Activated CD8-positive, alpha-beta memory T cell treated with anti-CD3 and anti-CD28 coated beads, Interleukin-2, amount 50 U/mL, for 4 hours (primary cell): Measurements from ENCODE around the gene PGAP3.
"Not testable (repeated sequence)": the region's sequence is repeated elsewhere in the genome, so short reads cannot be mapped to it uniquely, and the experiment has no call there.

Experiments used
- DNase-seq: peaks from one replicate; pipeline ENCODE4 v3.0.0-alpha.2; 2020

Gene PGAP3

DNA sequence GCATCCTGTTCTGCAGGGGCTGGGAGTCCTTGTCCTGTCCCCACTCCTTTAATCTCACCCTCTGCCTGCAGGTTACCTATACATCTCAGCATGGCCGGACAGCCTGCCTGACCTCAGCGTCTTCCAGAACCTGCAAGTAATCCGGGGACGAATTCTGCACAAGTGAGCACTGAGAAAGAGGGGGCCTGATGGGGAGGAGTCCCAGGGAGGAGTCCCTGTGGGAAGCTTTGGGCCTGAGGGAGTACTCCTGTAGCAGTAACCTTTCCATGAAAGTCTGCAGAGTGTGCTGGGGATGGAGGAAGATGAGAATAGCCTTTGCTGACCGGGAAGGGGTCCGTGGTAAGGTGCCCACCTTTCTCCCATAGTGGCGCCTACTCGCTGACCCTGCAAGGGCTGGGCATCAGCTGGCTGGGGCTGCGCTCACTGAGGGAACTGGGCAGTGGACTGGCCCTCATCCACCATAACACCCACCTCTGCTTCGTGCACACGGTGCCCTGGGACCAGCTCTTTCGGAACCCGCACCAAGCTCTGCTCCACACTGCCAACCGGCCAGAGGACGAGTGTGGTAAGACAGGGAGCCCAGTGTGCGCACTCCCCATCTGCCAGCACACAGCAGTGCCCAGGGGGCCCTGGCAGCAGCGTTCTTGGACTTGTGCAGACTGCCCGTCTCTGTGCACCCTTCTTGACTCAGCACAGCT is 27.7 kb upstream of the PGAP3 start:
- no peak for DNase-seq

DNA sequence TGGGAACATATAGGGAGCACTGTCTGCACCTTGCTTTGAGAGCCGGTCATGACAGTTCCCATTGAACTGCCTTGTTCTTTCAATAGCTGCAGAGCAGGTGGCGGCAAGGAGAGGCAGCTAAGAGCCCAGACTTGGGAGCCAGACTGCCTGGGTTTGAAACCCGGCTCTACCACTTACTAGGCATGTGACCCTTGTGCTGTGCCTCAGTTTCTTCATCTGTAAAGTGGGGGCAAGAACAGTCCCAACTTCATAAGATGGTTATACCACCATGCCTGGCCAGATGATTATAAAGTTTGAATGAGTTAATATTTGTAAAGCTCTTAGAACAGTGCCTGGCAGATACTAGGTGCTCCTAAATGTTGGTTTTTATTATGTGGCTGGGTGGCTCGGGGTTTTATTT is 26.4 kb upstream of the PGAP3 start:
- DNase-seq, result no peak

GRCh38 chr17:39711851-39712250 is 24.0 kb upstream of the PGAP3 start:
- DNase-seq, result no peak

- DNase-seq, result not testable (repeated sequence)
Measured at GRCh38 chr17:39711071-39711470, 23.2 kb upstream of the PGAP3 start.

GRCh38 chr17:39709998-39710964 is 22.4 kb upstream of the PGAP3 start:
- no peak for DNase-seq

DNA sequence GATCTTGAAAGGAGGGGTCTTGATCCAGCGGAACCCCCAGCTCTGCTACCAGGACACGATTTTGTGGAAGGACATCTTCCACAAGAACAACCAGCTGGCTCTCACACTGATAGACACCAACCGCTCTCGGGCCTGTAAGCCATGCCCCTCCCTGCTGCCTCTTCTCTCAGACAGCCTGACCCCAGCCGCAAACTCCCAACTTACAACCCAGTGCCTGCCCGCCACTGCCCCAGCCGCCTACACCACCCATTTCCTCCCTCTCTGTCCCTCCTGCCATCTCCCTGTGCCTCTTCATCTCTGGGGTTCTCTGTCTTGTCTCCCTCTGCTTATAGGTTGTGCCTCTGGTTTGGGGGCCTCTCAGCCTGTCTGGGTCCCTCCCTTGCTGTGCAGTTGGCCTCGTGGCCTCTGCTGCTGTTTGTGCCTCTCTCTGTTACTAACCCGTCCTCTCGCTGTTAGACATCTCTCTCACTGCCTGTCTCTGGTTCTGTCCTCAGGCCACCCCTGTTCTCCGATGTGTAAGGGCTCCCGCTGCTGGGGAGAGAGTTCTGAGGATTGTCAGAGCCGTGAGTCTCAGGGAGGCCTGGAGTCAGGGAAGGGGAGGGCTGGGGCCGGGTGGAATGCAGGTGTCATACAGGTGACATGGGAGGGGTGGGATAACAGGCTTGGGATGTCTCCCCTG is 21.6 kb upstream of the PGAP3 start:
- DNase-seq, result no peak

DNA sequence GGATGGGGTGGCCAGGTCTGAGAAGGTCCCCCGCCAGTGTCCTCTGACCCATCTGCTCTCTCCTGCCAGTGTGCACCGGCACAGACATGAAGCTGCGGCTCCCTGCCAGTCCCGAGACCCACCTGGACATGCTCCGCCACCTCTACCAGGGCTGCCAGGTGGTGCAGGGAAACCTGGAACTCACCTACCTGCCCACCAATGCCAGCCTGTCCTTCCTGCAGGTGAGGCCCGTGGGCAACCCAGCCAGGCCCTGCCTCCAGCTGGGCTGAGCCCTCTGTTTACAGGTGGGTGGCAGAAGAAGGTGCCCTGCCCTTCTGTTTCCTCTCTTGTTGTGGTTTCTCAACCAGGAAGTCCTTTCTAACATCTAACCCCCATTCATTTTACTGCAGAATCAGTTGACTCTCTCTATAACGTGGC is 19.1 kb upstream of the PGAP3 start:
- DNase-seq, result no peak

- DNase-seq, result no peak
Measured at GRCh38 chr17:39706383-39706782, 18.5 kb upstream of the PGAP3 start.

GRCh38 chr17:39705786-39706348 is 18.0 kb upstream of the PGAP3 start:
- no peak for DNase-seq

GRCh38 chr17:39704821-39705551 is 17.1 kb upstream of the PGAP3 start:
- no peak for DNase-seq

DNA sequence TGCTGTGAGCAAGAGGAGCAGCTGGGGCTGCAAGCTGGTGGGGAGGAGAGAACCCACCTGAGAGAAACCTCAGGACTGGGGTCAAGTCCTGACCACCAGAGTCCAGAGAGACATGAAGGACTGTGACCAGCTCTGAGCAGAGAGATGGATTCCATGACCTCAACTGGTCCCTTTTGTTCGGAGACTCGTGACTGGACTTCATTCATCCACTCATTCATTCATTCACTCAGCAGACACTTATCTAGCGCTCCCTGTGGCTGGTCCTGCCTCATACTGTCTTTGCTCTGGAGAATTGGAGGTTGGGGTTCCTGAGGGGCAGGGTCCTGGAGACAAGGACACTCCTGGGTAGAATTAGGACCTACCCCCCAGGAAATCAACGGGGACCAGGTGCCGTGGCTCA is 16.1 kb upstream of the PGAP3 start:
- DNase-seq, result no peak

DNA sequence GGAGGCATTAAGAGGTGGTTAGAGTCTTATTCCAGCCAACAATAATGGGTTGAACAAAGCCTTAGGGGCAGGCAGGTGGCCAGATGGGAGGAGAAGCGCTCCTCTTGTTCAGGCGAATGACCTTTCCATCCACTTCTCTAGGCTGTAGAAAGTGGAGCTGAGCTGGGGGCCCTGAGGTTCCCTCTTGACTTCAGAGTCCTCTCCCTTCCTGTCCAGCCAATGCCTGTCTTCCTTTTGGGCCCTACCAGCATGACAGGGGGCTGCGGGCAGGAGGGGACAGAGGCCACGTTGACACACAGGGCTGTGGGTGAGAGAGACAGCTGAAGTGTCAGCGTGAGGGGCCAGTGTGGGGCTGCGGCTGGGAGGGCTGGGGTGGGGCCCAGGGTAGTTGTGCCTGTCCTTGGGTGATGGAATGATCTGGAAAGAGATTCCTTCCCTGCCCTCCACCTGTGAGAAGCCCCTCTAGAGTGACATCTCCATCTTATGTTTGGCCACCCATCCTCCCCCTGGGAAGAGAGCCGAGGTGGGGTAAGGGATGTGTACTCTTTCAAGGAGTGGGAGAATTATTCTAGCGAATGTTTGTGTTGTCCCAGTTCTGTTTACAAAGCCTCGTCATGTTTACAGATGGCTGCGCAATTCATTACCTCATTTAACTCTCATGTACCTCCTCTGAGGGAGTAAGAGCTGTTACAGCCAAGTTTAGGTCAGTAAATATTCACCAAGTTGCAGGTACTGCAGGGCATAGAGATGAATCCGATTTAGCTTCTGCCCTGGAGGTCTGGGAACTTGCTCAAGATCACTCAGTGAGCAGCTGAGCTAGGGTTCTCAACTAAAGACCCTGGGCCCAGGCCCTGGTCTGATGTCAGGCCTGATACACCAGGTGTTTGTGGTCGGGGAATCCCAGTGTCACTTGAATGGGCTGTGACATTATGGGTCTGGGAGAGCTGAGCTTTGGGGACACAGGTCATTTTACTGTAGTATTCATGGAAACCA is 15.3 kb upstream of the PGAP3 start:
- no peak for DNase-seq

DNA sequence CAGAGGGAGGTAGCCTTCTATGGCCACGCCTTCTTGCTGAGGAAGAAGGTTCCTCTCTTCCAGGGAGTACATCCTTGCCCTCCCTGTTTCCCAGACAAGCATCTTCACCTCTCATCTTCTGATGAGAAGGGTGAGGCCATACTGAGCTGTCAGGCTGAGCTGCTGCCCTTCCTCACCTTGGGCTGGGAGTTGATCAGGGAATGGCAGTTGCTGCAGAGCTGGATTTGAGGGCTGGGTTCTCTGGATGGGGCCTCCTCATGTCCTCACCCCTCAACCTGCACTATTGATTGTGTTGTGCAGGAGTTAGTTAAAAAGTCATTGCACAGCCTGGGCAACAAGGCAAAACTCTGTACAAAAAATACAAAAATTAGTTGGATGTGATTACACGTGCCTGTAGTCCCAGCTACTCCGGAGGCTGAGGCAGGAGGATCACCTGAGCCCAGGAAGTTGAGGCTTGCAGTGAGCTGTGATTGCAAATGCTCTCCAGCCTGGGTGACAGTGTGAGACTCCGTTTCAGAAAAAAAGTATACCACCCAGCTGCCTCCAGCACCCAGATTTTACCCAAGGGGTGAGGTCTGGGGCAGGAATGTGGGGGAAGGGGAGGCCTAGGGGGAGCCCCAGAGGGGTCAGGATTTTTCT is 14.0 kb upstream of the PGAP3 start:
- no peak for DNase-seq

GRCh38 chr17:39701012-39701783 is 13.3 kb upstream of the PGAP3 start:
- DNase-seq, result no peak

DNA sequence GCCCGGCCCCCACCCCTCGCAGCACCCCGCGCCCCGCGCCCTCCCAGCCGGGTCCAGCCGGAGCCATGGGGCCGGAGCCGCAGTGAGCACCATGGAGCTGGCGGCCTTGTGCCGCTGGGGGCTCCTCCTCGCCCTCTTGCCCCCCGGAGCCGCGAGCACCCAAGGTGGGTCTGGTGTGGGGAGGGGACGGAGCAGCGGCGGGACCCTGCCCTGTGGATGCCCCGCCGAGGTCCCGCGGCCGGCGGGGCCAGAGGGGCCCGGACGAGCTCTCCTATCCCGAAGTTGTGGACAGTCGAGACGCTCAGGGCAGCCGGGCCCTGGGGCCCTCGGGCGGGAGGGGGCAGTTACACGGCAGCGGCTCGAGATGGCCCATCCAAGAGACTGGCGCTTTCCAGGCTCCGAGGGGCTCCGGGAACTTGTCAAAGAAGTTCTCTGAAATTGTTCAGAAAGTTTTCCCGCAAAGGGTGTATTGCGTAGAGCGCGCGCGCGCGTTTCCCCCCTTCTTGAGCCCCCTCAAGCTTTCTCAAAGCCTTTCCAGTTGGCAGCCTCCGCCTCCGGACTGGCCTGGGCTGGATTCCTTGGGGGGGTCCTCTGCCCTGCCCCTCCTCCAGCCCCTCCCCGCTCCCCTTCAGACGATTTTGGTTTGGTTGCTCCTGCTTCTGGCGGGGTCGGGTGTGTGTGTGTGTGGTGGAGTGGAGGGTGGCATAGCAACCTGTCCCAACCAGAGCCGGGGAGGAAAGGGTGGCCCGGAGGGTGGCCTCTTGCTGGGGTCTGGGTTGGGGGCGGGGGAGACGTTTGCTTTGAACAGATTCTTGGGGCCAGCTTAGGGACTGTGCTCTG is 12.5 kb upstream of the PGAP3 start:
- no peak for DNase-seq

GRCh38 chr17:39699818-39700147 is 11.9 kb upstream of the PGAP3 start, which contains the start of gene ERBB2:
Gene ERBB2, plus strand, starts transcription at chr17:39700064. Its CDS starts 175 bp downstream, at chr17:39700239.
- no peak for DNase-seq

DNA sequence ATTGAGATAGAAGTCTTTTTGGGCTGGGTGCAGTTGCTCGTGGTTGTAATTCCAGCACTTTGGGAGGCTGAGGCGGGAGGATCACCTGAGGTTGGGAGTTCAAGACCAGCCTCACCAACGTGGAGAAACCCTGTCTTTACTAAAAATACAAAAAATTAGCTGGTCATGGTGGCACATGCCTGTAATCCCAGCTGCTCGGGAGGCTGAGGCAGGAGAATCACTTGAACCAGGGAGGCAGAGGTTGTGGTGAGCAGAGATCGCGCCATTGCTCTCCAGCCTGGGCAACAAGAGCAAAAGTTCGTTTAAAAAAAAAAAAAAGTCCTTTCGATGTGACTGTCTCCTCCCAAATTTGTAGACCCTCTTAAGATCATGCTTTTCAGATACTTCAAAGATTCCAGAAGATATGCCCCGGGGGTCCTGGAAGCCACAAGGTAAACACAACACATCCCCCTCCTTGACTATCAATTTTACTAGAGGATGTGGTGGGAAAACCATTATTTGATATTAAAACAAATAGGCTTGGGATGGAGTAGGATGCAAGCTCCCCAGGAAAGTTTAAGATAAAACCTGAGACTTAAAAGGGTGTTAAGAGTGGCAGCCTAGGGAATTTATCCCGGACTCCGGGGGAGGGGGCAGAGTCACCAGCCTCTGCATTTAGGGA is 11.4 kb upstream of the PGAP3 start:
- not testable (repeated sequence) for DNase-seq

GRCh38 chr17:39697961-39698360 is 10.1 kb upstream of the PGAP3 start:
- no peak for DNase-seq
